HUES6 (cell line): ENCODE results near the gene CACNA2D3.

ENCODE experiments used
- H3K27ac ChIP-seq: 2 replicates; pipeline ENCODE4 v1.7.0; 2013; ENCODE audit warnings: low read depth, mild to moderate bottlenecking, low read length, inconsistent platforms
- H3K27me3 ChIP-seq: 2 replicates; pipeline ENCODE4 v1.6.1; 2013; ENCODE audit warnings: low read length; ENCODE audit not compliant: control insufficient read depth, insufficient read depth
- H3K36me3 ChIP-seq: 2 replicates; pipeline ENCODE4 v1.6.1; 2013; ENCODE audit warnings: low read length; ENCODE audit not compliant: control insufficient read depth, insufficient read depth
- H3K4me1 ChIP-seq: 2 replicates; pipeline ENCODE4 v1.6.1; 2013; ENCODE audit warnings: low read length; ENCODE audit not compliant: control insufficient read depth, insufficient read depth
- H3K4me3 ChIP-seq: 2 replicates; pipeline ENCODE4 v1.5.1; 2013; ENCODE audit warnings: low read depth, low read length
- H3K9ac ChIP-seq: one replicate; pipeline ENCODE4 v1.6.1; 2013; ENCODE audit warnings: mild to moderate bottlenecking, low read length
- H3K9me3 ChIP-seq: 2 replicates; pipeline ENCODE4 v1.6.1; 2013; ENCODE audit warnings: low read depth, low read length; ENCODE audit not compliant: control insufficient read depth, insufficient read depth

Gene CACNA2D3

DNA sequence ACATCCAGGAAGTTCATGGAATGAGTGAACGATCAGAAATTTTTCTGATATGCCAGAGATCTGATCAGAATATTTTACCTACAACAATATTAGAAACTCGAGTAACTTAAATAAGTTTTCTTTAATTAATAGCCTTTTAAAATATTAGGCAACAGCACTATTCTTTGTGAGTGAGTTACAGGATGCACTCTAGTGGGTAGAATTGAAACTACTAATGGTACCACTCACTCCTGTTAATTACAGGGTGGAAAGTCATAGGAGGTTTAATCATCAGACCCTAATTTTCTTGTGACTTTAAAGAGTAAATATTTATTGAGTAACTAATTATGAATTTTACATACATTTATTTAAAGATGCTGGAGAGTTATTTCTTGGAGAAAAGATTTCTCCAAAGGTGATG is 217.3 kb downstream of the CACNA2D3 start:
- Histone ChIP-seq H3K27ac (no peak overlapping the region), H3K27me3 (peaks cover 3% of the 10 kb centered on the region; the same call in 1 of the 2 replicates), H3K9me3 (no peaks in the 10 kb centered on the region), H3K4me1 (peaks cover 12% of the 10 kb centered on the region; the same call in 1 of the 2 replicates), H3K9ac (no peak overlapping the region), H3K4me3 (no peak overlapping the region), H3K36me3 (no peaks in the 10 kb centered on the region)

DNA sequence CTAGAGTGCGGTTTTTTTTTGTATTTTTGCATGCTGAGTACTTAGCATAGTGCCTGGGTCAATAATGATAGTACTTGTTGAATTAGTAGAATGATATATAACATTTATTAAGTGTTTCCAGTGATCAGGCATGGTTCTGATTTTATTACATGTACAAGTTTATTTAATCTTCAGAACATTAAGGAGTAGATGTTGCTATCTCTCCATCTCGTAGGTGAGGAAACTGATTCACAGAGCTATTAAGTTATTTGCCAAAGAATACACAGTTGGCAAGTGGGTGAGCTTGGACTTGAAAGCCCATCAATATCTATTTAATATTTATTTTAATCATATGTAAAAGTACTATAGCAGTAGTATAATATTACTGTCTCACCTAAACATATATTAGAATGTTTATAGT is 219.5 kb downstream of the CACNA2D3 start:
- Histone ChIP-seq H3K4me1 (peaks cover 29% of the 10 kb centered on the region), H3K9me3 (no peaks in the 10 kb centered on the region), H3K9ac (no peak overlapping the region), H3K27ac (no peak overlapping the region), H3K36me3 (no peaks in the 10 kb centered on the region), H3K27me3 (peaks cover 3% of the 10 kb centered on the region; the same call in 1 of the 2 replicates), H3K4me3 (no peak overlapping the region)

DNA sequence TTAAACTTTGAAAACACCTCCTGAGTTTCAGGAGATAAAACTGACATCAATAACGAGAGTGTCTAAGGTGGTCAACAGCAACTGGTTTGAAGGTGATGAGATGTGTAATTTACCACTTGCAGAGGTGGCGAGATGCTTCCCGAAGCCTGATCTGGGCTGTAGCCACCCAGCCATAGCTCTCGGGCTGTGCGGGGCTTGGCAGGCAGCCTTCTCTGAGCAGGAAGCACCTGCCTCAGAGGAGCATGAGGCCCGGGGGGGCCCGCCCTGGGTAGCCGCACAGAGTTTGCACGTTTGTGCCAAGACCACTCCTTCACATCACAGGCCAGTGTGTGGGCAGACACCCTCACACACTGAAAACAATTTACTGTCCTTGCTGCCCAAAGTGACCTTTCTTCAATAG is 220.3 kb downstream of the CACNA2D3 start:
- H3K36me3 ChIP-seq, result no peaks in the 10 kb centered on the region
- peaks cover 33% of the 10 kb centered on the region for H3K4me1 ChIP-seq
- peaks cover 3% of the 10 kb centered on the region; the same call in 1 of the 2 replicates for H3K27me3 ChIP-seq
- H3K27ac ChIP-seq, result no peak overlapping the region
- H3K9me3 ChIP-seq, result no peaks in the 10 kb centered on the region
- no peak overlapping the region for H3K4me3 ChIP-seq
- H3K9ac ChIP-seq, result no peak overlapping the region

GRCh38 chr3:54343495-54343894 is 221.1 kb downstream of the CACNA2D3 start:
- H3K27me3 ChIP-seq, result peaks cover 3% of the 10 kb centered on the region; the same call in 1 of the 2 replicates
- peaks cover 33% of the 10 kb centered on the region for H3K4me1 ChIP-seq
- no peaks in the 10 kb centered on the region for H3K36me3 ChIP-seq
- no peaks in the 10 kb centered on the region for H3K9me3 ChIP-seq
- H3K9ac ChIP-seq, result no peak overlapping the region
- H3K4me3 ChIP-seq, result no peak overlapping the region
- H3K27ac ChIP-seq, result no peak overlapping the region

DNA sequence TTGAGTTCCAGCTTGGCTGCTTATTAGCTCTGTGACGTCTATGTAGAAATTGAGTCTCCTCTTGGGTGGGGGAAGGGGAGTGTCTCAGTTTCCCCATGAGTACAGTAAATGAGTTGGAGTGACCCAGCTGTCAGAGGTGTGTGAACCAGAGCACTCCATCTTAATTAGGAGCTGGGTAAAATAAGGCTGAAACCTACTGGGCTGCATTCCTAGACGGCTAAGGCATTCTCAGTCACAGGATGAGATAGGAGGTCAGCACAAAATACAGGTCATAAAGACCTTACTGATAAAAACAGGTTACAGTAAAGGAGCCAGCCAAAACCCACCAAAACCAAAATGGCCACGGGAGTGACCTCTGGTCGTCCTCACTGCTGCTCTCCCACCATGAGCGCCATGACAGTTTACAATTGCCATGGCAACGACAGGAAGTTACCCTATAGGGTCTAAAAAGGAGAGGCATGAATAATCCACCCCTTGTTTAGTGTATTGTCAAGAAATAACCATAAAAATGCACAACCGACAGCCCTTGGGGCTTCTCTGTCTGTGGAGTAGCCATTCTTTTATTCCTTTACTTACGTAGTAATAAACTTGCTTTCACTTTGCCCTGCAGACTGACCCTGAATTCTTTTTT is 222.4 kb downstream of the CACNA2D3 start:
- no peak overlapping the region for H3K4me3 ChIP-seq
- H3K27ac ChIP-seq, result no peak overlapping the region
- H3K27me3 ChIP-seq, result peaks cover 3% of the 10 kb centered on the region; the same call in 1 of the 2 replicates
- no peaks in the 10 kb centered on the region for H3K36me3 ChIP-seq
- no peaks in the 10 kb centered on the region for H3K9me3 ChIP-seq
- H3K4me1 ChIP-seq, result peaks cover 38% of the 10 kb centered on the region
- no peak overlapping the region for H3K9ac ChIP-seq

DNA sequence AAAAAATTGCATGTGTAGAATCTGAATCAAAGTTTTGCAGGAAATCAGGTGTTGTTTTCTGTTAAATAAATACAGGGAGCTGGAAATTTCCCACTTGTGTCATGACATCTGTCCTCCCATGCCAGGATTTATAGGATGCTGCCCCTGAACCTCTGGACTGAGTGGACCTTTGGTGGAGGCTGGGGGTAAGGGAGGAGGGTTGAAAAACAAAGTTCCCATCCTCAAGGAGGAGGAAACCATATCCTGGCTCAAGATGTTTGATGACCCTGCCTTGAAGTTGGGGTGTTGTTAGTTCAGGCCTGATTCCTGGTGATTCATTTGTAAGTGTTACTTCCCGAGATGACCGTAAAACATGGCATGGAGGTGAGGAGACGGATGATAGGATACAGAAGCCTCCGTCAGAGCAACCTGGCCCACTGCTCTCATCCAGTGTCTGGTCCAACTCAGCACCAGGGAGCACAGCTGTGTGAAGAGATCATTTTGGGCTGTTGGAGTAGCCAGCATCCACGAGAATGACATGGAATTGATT is 223.6 kb downstream of the CACNA2D3 start:
- Histone ChIP-seq H3K27me3 (no peaks in the 10 kb centered on the region), H3K9me3 (no peaks in the 10 kb centered on the region), H3K4me3 (no peak overlapping the region), H3K9ac (no peak overlapping the region), H3K4me1 (peaks cover 40% of the 10 kb centered on the region), H3K27ac (no peak overlapping the region), H3K36me3 (no peaks in the 10 kb centered on the region)

DNA sequence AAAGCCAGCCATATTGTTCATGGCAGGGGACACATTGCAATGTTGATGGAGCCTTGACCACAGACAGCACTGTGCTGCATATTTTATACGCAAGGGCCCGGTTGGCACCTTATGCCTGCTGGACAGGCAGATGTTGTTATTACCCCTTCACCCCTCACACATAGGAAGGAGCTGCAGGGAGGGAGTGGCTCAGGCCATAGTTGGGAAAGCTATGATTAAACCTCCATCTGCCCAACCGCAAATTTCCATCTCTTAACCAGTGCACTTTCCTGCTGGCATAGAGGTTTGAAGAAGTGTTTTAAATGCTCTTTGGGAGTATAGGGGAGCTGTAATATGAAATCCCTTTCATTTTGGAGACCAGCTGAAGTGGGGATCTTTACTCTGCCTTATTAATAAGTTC is 224.7 kb downstream of the CACNA2D3 start:
- no peaks in the 10 kb centered on the region for H3K36me3 ChIP-seq
- H3K4me3 ChIP-seq, result no peak overlapping the region
- H3K27me3 ChIP-seq, result no peaks in the 10 kb centered on the region
- H3K27ac ChIP-seq, result no peak overlapping the region
- H3K9me3 ChIP-seq, result no peaks in the 10 kb centered on the region
- peaks cover 40% of the 10 kb centered on the region for H3K4me1 ChIP-seq
- H3K9ac ChIP-seq, result no peak overlapping the region

DNA sequence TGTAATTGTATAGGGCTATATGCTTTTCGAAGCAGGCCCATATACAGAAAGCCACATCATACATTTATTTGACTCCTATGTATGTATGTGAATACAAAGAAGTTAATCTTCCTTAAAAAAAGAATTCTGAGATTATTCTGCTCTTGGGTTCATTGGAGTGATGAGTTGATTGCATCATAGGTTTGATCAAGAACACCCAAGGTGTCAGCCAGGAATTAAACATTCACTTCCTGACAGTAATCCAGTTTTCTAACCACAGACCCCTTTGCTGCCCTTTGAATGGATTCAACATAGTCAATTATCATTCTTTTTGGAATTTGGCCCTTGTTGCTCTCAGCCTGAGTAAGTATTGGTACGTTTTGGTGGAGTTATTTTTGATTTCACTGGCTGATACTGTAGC is 225.6 kb downstream of the CACNA2D3 start:
- Histone ChIP-seq H3K4me1 (peaks cover 36% of the 10 kb centered on the region), H3K27ac (no peak overlapping the region), H3K4me3 (no peak overlapping the region), H3K9me3 (no peaks in the 10 kb centered on the region), H3K9ac (no peak overlapping the region), H3K36me3 (no peaks in the 10 kb centered on the region), H3K27me3 (no peaks in the 10 kb centered on the region)

DNA sequence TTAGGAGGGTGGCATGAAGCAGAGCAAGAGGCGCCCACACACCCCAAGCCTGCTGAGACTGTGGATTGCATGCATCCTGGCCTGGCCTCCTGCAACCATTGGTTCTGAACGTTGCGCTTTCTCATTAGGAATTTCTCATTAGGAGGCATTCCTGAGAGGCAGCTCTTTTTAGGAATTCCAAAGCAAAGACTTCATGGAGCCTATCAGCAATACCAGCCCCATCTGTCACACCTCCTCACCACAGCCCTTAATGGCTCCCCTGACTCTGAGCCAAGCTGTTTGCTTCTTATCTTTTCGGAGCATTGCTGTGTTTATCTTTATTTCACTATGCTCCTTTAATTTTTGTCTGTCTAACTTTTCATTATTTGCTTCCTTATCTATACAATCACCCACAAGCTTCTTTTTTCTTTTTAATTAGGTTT is 226.9 kb downstream of the CACNA2D3 start:
- H3K27ac ChIP-seq, result no peak overlapping the region
- H3K27me3 ChIP-seq, result no peaks in the 10 kb centered on the region
- H3K36me3 ChIP-seq, result no peaks in the 10 kb centered on the region
- no peak overlapping the region for H3K4me3 ChIP-seq
- peaks cover 37% of the 10 kb centered on the region for H3K4me1 ChIP-seq
- no peak overlapping the region for H3K9ac ChIP-seq
- no peaks in the 10 kb centered on the region for H3K9me3 ChIP-seq

DNA sequence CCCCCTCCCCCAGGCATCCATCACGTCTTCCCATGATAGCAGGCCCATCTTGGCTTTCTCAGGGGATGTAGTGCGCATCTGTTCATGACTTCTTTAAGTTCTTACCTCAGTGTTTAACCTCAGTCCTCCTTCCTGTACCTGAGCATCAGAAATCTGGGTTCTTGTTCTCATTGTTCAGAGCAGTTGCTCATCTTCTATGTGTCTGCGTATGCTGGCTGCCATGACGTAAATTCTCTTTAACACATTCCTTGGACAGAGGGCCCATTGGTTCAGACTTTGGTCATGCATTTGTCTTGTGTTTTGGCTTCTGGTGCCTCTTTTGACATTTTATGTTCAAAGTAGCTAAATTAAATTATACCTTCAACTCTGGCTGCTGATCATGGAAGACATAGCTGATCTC is 227.3 kb downstream of the CACNA2D3 start:
- peaks cover 32% of the 10 kb centered on the region for H3K4me1 ChIP-seq

DNA sequence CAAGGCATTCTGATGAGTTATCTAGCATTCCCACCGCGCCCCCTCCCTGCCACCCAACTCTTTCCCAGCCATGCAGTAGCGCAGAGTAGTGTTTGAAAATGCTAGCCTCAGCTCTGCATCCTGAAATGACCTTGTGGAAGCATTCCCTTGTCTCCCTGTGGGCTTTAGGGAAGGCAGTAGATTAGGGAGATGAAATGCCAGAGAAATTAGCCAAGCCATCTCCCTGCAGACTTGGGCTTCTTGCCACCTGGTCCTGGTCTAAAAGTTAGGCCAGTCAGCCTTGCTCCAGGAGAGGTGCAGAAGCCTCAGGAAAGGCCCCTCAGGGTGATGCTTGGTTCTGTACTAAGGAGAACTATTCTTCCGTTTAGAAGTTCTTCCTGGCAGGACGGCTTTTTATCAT is 231.2 kb downstream of the CACNA2D3 start:
- H3K4me3 ChIP-seq, result no peak overlapping the region
- H3K27me3 ChIP-seq, result no peaks in the 10 kb centered on the region
- no peak overlapping the region for H3K9ac ChIP-seq
- H3K36me3 ChIP-seq, result no peaks in the 10 kb centered on the region
- no peaks in the 10 kb centered on the region for H3K9me3 ChIP-seq
- H3K4me1 ChIP-seq, result peaks cover 17% of the 10 kb centered on the region
- H3K27ac ChIP-seq, result no peak overlapping the region

More for the DNA sequence above, 227.3 kb downstream of the CACNA2D3 start:
- no peaks in the 10 kb centered on the region for H3K9me3 ChIP-seq
- no peak overlapping the region for H3K9ac ChIP-seq
- no peaks in the 10 kb centered on the region for H3K36me3 ChIP-seq
- H3K27ac ChIP-seq, result no peak overlapping the region
- no peak overlapping the region for H3K4me3 ChIP-seq
- no peaks in the 10 kb centered on the region for H3K27me3 ChIP-seq
